ENCODE measurements around the gene UBE2O.

The UBE2O gene

DNA sequence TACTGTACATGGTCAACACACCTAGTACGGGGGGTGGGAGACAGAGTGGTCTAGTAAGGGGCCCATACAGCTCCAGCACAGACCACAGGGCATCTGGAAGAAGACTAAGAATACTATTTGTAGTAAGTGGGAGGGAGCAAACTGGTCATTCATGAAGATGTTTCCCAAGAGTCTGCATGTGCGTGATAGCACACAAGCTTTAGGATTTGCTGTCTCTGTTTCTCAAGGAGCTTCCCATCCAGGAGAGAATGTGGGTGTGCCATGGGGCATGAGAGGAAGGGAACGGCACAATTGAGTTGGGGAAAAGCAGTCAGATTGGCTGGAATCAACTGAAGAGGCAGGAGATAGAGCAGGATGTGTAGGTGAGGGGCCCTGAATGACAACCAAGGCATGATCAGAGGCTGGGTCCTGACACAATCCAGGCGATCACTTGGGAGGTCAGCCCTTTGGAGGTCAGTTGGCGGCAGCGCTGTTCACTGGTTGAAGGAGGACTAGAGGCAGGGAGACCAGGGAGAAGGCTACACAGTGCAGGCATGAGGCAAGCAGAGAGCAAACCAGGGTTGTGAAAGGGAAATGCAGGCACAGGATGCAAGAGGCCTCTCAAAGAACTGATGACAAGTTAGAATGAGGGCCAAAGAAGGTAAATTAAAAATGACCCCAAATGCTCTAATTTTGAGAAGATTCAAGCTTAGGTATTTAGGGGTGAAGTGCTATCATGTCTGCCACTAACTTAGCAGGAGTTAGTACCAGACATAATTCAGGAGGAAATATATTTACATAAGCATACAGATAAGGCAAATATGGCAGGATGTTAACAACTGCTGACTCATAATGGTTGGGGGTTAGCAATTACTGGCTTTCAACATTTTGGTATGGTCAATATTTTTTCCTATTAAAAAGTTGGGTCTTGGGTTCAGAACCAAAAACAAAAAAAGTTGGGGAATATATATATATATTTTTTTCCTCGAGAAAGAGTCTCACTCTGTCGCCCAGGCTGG is 10.3 kb downstream of the UBE2O start:
- no peak for DNase-seq

DNA sequence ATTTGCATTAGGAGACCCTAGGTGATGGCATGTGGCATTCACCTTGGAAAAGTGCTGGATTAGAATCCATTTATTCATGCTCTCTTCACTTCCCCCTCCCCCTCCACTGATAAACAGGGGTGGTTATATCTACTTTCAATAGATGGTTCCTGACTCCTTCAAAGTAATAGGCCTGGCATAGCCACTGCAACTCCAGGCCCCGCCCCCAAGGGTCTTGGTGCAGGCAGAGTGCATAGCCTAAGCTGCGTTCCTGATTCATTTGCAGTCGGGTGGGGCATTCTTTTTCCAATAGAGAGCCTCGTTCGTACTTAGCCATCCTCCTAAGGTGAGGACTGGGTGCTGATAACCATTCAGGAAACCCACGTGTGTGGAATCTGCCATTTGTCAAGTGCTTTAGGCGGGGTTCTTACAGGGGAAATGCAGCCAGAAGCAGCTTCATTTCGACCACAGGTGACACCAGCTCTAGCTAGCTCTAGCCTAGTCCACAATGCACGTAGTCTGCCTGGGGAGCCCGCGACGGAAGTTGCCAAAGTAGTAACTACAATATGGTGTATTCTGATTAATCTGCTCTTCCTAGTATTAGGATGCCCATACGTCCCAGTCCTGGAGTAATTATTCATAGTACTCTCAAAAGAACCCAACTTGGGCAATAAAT is 11.1 kb downstream of the UBE2O start:
- no peak for DNase-seq

DNA sequence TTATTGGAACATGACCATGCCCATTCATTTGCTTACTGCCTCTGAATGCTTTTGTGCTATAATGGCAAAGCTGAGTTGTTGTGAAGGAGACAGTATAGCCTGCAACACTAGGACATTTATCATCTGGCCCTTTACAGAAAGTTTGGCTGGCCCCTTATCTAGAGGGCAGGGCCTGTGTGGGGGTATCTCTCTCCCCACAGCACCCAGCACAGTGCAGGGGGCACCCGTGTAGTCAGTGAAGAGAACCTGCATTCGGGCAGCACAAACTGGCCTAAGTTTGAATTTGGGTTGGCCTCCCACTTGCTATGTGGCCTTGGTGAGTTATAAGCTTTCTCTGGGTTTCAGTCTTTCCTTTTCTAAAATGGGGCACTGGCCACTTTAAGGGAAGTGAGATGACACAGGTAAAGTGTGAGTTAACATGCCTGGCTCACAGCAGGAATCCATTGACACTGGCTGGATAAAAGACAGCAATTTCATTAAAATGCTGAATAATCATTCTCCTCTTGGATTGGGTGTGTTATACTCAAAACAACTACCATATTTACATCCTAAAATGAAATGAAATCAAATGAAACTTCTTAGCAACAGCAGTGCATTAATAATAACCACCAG is 12.1 kb downstream of the UBE2O start:
- DNase-seq, result no peak

- DNase-seq, result no peak
These were observed 13.5 kb downstream of the UBE2O start for GRCh38 chr17:76439314-76439928.

DNA sequence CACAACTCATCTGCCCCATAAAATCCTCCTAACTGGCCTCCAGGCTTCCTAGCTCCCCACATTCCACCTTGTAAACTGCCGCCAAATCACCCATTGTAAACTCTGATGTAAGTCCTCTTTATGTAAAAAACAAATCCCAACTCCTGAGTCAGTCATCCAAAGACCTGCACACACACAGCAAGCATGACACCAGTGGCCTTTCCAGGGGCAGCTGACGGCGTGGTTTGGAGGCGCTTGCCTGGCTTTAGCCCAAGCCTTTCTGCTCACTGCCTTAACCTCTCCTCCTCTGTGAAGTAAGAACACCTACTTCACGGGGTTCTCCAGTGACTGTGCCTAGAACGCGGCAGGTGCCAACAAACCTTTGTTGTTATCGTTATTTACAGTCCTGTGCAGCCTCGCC is 14.0 kb downstream of the UBE2O start:
- no peak for DNase-seq

- no peak for DNase-seq
These were observed 15.2 kb downstream of the UBE2O start for GRCh38 chr17:76437467-76438402.

DNA sequence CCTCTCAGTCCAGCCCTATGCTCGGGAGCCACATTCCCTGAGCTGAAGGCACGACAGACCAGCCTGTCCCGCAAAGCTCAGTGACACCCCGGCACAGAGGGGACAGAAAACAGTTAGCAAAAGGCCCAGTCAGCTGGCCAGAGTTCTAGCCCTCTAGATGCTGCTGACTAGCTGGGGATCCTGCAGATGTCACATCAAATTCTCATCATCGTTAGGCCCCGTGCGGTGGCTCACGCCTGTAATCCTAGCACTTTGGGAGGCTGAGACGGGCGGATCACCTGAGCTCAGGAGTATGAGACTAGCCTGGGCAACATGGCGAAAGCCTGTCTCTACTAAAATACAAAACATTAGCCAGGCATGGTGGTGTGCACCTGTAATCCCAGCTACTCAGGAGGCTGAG is 17.2 kb downstream of the UBE2O start:
- DNase-seq, result no peak

GRCh38 chr17:76434870-76435269 is 18.1 kb downstream of the UBE2O start:
- DNase-seq, result no peak

- no peak for DNase-seq
These were observed 19.3 kb downstream of the UBE2O start for GRCh38 chr17:76433693-76434092.

- DNase-seq, result no peak
These were observed 20.1 kb downstream of the UBE2O start for GRCh38 chr17:76432712-76433336.

GRCh38 chr17:76432004-76432403 is 20.9 kb downstream of the UBE2O start:
- DNase-seq, result no peak

DNA sequence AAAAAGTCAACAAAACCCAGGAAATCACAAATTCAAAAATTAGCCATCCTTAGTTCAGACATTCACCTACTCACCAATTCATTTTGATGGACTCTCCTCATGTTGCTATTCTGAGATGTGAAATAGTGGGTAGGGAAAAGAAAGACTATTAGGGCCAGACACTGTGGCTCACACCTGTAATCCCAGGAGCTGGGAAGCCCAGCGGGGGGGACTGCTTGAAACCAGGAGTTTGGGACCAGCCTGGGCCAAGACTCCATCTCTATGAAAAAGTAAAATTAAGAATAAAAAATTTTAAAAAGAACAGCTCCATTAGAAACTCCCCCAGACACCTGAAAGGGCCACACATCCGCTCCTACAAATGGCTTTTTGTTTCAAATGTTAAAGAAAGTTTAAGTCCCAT is 21.4 kb downstream of the UBE2O start:
- no peak for DNase-seq

DNA sequence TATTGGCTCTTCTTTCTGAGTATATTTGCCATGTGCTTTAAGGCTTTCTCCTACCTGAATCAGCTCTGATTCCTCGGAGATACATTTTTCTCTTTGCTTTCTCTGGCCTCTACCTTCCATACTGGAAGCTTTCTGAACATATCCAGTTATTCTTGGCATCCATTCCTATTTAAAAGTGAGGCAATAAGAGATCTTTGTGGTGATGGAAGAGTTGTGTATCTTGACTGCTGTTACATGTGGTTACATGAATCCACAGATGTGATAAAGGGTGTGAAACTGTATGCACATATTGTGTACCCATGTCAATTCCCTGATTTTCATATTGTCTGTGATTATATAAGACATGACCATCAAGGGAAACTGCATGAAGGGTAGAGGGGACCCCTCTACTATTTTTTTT is 24.4 kb downstream of the UBE2O start:
- no peak for DNase-seq

DNA sequence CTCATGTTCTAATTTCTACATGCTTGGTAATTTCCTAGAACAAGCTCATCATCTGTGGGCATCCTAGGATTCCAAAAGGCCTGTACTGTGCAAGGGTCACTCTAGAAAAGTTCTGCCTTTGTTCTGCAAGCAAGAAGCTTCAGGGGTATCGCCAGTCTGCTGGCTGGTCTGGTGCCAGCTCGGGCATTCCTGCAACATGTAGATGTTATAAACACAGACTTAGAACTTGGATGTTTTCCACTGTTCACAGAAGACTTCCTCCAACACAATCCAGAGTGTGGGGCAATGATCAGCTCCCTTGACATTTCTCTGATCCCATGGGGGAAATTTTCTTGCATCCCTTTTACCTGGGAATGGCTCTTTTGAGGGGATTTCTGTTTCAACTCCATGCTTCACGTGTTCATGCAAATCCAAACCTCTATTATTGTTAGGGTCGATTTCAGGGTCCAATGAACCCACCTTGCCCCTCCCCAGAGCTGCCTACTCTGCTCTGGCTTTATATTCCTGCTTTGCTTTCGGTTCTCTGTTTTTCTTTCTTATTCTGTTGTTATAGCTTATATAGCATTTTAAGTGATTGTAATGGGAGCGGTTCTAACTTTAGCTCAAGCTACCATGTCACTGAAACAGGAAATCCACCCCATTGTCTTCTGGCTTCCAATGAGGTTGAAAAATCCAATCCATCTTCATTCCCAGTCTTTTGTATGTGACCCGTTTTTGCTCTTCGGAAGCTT is 25.3 kb downstream of the UBE2O start:
- peak in 2 of 56 donors; percentile 28 for DNase-seq

- DNase-seq, result no peak
These were observed 26.1 kb downstream of the UBE2O start for GRCh38 chr17:76426853-76427252.

- DNase-seq, result no peak
These were observed 30.1 kb downstream of the UBE2O start for GRCh38 chr17:76422860-76423259.

DNA sequence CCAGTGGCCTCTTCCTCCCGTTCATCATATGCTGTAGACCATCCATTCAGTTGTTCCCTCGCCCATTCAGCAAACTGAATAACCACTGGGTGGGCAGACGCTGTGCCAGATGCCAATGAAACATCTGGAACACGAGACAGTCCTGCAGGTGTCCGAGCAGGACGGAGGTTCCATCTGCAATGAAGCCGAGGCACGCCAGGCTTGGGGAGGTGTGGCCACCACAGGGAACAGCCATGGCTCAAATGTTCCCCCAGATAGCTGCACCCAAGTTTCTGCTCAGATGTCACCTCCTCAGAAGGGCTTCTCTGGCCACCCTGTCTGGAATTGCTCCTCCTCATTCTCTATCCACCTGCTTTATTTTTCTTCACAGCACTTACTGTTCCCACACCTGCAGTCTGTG is 30.5 kb downstream of the UBE2O start:
- DNase-seq, result no peak

GRCh38 chr17:76421044-76421407 is 31.9 kb downstream of the UBE2O start:
- DNase-seq, result peak in 1 of 56 donors; percentile 11

DNA sequence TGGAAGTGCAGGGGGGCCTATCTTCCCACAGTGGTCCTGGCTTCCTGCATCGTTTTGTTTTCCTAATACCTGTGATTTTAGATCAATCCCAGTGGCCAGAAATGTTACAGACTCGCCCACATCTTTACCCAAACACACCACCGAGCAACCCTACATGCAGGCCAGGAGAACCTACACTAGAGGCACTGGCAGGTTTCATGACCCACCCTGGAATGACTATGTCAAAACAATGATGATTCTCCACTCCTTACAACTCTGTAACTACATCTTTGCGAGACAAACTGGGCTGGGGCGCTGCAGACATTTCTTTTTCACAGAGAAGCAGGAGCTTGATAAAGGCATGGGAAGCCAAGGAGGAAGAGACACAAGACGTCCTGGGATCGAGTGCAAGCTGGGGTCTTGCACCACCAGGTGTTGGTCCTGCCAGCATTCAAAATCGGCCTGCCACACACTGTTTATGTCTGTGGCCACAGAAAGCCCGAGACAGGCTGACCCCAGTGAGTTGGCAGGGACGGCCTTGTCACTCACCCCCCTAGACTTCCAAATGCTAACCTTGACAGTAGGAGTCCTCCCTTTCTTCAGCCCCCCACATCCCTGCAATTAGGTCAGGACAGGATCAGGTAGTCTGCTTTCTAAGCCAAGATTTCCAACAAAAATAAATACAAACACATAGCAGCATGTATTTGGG is 32.5 kb downstream of the UBE2O start:
- no peak for DNase-seq

Measured in amygdala (tissue), 56 donors.